Activated CD8-positive, alpha-beta memory T cell treated with anti-CD3 and anti-CD28 coated beads for 4 hours (primary cell): Measurements from ENCODE around the gene ARHGEF16.

Source experiments
- DNase-seq, 2 donors: peaks; one replicate each; pipeline ENCODE4 v3.0.0-alpha.2; 2020; ENCODE audit warnings: low read depth in 2 of 2

The ARHGEF16 gene

GRCh38 chr1:3518256-3518655 is 63.8 kb downstream of the ARHGEF16 start:
- DNase-seq = no peak

- DNase-seq = no peak
Measured at GRCh38 chr1:3518756-3519155, 64.3 kb downstream of the ARHGEF16 start.

- DNase-seq = no peak
Measured at GRCh38 chr1:3519301-3519885, 64.9 kb downstream of the ARHGEF16 start.

GRCh38 chr1:3520419-3521378 is 66.2 kb downstream of the ARHGEF16 start:
- no peak for DNase-seq

- no peak for DNase-seq
Measured at GRCh38 chr1:3521426-3521825, 67.0 kb downstream of the ARHGEF16 start.

GRCh38 chr1:3522112-3522511 is 67.6 kb downstream of the ARHGEF16 start:
- DNase-seq = no peak

GRCh38 chr1:3522564-3523265 is 68.2 kb downstream of the ARHGEF16 start:
- DNase-seq = no peak

GRCh38 chr1:3523980-3524379 is 69.5 kb downstream of the ARHGEF16 start:
- no peak for DNase-seq

- DNase-seq = no peak
Measured at GRCh38 chr1:3524556-3525203, 70.2 kb downstream of the ARHGEF16 start.

- DNase-seq = no peak
Measured at GRCh38 chr1:3525551-3526482, 71.4 kb downstream of the ARHGEF16 start.

GRCh38 chr1:3527774-3528173 is 73.3 kb downstream of the ARHGEF16 start:
- no peak for DNase-seq

- DNase-seq = no peak
Measured at GRCh38 chr1:3529099-3529729, 74.7 kb downstream of the ARHGEF16 start.

- no peak for DNase-seq
Measured at GRCh38 chr1:3530086-3530925, 75.8 kb downstream of the ARHGEF16 start.
